HG03139 (cell line): ENCODE measurements around the gene RPS6KA6.
A peak's percentile ranks its signal among the peaks of the same experiment; 100 is the strongest.
"Not testable (repeated sequence)": the region's sequence is repeated elsewhere in the genome, so short reads cannot be mapped to it uniquely, and the experiment has no call there.

Source experiments
- ATAC-seq: cut with Tn5 transposase; IDR thresholded peaks from one replicate; pipeline ENCODE4 v1.9.1; 2021; ENCODE audit not compliant: unreplicated experiment

Gene RPS6KA6

DNA sequence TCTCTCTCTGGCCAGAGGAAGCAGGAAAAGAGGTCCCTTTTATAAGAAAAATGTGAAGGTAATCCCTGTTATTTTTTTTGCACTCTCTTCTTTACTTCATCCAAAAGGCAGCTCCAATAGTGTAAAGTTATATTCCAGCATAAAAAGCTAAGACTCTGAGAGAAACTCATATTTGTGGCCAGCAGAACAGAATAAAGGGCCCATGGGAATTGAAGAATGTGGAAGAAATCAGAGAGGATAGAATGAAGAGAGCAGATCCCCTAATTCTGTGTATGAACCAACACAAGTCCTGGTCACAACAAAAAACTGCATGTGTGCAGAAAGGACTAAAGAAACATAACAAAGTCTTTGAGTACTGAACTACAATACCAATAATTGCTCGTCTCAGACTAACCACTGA is 22.3 kb downstream of the RPS6KA6 start:
- ATAC-seq = no peak

DNA sequence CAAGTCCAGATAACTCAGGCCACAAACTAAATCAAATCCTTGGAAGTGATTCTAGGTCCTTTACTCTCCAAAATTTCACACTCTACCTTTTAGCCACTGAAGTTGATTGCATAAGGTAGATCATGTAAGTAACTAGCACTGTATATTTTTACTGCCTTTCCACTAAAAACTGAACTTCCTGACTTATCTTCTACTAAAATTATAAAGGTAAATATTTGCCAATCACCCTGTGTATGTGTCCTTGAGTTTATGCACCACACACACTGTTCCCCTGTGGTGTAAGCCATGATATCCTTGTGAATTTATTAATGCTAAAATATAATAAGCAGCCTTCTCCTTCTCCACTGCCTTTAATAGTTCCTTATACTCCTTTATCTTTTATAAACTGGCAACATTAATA is 25.6 kb downstream of the RPS6KA6 start:
- no peak for ATAC-seq

DNA sequence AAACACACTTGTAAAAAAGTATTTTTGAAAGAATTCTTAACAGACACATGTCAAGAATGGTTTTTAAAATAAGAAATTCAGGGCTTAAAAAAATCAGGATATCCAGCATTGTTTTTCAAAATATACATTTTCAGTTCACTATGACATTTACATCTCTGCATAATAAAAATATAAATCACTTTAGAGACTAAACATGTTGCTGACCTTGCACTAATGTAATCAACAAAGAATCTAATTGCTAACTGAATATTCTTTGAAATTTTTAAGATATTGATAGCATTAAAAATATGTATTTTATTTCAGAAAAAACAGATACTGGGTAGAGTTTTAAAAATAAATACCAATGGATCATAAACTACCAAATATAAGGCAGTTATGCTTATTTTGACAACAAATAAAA is 26.4 kb downstream of the RPS6KA6 start:
- no peak for ATAC-seq

DNA sequence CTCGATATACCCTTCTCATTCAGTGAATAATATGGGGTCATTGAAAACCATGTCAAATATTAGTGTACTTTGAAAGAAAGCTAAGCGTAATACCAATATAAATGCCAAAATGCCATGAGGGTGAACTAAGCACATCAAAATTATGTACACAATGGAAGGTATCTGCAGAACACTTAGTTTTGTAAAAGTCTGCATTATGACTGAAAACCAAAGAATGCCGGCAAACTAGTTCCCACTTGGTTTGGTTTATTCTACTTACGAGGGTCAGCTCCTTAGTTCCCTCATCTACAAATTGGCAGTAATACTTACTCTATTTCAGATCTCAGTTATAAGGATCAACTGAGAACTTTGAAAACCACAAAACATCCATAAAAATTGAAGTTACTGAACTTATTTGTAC is 27.3 kb downstream of the RPS6KA6 start:
- ATAC-seq = no peak

DNA sequence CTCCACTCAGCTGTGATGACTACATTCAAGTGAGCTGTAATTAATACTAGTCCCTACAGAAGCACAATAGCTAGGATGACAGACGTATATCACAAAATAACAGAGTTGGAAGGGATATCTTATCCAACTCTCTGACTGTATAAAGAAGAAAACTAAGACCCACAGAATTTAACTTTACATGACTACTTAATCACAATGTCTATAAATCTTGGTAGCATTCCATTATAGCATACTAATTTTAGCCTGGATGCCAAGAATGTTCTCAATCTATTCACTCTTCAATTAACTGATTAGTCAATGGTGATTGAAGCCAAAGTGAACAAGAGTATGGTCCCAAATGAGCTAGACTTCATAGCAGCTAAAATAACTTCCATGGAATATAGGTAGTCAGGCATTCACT is 31.2 kb downstream of the RPS6KA6 start:
- ATAC-seq = no peak

DNA sequence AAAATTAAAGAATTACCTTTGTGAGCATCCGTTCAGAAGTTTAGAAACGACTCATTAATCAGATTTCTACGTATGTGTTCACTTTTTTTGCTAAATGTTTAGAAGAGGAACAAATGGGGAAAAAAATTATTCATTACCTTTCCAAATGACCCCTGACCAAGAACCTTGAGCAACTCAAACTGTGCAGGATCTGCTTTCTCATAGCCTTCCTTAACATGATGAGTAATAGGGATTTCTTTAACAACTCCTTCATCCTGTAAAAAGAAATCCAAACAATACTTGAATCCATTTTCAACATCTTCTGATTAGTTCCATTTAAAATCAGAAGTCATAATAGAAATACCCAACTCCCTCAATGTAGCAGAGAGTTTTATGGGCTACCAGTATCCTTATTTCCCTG is 32.1 kb downstream of the RPS6KA6 start:
- no peak for ATAC-seq

DNA sequence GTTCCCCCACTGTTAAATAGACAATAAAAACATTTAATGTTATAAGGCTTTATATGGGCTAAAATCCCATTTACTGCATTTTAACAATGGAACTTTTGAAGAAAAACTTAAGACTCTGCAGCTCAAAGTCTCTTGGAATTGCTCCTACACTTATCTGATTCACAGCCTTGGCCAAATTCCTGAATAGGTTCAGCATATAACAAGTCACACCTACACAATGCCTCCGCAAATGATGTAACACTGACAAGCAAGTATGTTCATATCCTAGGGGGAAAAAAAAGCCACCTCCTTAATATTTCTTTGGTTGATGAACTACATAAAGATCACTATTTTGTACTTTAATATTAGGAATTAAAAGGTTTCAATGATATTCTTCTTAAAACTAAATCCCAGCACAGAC is 34.5 kb downstream of the RPS6KA6 start:
- no peak for ATAC-seq

DNA sequence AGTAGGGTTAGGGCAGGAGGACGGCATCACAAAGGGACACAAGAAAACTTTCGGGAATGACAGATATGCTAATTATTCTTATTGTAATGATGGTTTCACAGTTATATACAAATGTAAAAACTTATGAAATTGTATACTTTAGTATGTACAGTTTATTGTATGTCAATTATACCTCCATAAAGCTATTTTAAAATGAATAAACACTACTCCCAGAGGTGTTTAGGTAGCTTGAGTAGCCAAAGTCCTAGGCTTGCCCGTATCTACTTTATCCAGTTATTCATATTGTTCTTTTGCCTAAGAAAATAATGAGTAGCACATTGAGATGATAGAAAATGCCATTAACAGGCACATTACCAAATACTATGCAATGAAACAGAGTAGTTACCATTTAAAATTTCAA is 43.0 kb downstream of the RPS6KA6 start:
- ATAC-seq = no peak

DNA sequence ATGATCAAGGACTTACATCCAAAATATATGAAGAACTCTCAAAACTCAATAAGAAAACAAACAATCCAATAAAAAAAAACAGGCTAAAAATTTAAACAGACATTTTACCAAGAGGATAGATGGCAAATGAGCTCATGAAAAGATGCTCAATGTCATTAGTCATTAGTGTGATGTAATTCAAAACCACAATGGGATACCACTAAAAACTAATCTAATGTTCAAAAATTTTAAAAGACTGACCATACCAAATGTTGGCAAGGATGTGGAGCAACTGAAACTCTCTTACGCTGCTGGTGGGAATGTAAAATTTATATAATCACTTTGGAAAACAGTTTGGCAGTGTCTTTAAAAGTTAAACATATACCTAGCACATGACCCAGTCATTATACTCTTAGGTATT is 43.7 kb downstream of the RPS6KA6 start:
- ATAC-seq = no peak

DNA sequence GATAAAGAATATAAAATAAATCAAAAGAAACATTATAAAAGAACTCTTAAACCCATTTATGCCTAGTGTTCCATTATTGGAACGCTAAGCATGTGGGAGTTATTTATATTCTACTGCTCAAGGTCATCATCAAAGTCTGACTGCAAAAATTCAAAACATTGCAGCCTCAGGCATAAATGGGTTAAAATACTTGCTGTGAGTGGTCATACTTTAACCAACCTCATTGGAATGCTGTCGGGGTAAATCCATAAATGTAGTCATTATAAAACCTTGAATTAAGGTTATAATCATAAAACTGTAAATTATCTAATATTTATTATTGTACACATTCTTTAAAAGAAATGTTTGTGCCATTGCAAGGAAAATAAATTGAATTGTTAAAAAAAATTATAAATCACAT is 55.0 kb downstream of the RPS6KA6 start:
- ATAC-seq = no peak

DNA sequence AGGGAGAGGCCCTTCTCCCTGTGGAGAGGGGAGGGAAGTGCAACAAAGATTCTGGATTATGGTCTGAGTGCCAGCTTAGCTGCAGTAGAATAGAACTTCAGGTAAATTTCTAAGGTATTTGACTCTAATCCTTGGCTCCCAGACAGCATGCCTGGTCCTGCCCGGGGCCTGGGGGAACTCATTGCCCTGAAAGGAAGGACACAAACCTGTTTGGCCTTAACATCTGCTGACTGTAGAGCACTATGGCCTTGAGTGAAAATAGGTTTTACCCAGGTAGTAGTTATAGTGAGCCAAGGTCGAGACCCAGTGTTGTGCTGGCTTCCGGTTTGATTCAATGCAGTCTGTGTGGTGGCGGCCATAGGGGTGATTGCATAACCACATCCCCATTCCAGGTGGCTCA is 64.4 kb downstream of the RPS6KA6 start:
- ATAC-seq = no peak

DNA sequence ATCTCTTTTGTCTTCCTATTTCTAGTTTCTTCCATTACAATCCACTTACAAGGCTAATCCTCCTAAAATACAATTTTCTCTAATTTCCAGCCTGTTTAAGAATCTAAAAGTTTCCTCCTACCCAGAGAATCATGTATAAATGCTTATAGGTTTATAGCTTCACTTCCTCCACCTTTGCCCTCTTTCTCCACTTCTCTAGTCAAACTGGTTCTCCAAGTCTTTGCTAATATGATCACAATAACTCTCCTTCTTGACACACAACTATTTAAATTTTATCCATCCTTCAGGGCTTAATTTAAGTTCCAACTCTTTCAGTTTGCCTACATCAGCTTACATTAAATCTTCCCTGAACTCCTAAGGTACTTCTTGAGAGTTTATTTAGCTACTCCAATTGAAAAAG is 69.2 kb downstream of the RPS6KA6 start:
- ATAC-seq = no peak

DNA sequence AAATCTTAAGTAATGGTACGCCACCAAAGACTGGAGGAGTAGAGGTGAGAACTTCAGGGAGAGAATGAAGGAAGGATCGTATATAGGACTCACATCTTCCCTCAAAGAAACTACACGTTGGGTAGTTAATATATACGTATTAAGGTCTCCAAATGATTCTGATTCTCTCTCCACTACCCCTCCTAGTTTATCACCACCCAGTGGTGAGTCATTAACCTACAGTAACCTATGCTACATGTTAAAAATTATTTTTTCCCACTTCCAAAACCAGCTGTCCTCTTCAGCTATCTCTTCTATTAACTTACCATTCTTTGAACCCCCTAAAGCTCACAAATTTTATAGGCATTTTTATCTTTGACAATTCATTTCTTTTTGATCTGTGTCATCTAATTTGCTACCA is 69.7 kb downstream of the RPS6KA6 start:
- ATAC-seq = no peak

DNA sequence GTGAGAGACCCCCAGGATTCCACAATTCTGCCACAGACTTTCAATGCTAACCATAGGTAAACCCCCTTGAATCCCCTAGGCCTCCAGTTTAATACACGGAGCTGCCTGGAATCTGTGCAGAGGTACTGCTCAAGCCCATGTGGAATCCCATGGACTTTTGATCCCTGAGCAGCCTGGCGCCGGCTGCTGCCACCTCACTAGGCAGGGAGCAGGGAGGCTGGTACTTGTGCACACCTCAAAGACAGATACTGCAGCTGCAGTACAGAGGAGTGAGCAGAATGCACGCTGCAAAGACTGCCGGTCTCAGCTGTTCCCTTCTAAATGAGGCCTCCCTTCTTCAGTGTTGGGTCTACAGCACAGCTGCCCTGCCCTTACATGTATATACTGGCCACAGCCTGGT is 79.4 kb downstream of the RPS6KA6 start:
- ATAC-seq = no peak

DNA sequence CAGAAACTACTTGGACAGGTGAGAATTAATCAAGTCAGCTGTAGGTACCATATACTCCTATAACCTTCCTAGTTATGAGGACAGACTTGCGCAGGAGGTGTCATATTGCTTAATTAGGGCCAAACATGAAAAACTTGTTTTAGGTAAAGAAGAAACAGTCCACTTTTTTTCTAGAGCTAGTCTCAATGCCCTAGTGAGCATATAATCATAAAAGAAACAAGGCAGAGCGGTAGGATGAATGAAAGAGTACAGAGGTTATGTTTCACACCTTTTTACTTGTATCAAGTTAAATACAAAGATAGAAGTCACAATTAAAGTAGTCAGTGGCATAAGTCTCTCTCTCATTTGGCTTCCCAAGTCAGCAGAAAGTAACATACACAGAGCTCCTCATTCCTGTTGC is 88.9 kb downstream of the RPS6KA6 start:
- ATAC-seq = no peak

DNA sequence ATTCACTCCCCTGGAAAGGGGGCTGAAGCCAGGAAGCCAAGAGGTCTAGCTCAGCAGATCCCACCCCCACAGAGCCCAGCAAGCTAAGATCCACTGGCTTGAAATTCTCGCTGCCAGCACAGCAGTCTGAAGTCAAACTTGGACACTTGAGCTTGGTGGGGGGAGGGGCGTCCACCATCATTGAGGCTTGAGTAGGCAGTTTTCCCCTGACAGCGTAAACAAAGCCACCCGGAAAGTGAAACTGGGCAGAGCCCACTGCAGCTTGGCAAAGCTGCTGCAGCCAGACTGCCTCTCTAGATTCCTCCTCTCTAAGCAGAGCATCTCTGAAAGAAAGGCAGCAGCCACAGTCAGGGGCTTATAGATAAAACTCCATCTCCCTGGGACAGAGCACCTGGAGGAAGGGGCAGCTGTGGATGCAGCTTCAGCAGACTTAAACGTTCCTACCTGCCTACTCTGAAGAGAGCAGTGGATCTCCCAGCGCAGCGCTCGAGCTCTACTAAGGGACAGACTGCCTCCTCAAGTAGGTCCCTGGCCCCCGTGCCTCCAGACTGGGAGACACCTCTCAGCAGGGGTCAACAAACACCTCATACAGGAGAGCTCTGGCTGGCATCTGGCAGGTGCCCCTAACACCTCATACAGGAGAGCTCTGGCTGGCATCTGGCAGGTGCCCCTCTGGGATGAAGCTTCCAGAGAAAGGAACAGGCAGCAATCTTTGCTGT is 108.4 kb downstream of the RPS6KA6 start:
- ATAC-seq = not testable (repeated sequence)

DNA sequence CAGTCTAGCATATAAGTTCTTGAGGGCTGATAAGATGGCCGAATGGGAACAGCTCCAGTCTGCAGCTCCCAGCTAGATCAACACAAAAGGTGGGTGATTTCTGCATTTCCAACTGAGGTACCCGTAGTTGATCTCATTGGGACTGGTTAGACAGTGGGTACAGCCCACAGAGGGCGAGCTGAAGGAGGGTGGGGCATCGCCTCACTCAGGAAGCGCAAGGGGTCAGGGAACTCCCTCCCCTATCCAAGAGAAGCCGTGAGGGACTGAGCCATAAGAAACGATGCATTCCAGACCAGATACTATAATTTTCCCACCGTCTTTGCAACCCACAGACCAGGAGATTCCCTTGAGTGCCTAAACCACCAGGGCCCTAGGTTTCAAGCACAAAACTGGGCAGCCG is 109.0 kb downstream of the RPS6KA6 start:
- no peak for ATAC-seq

DNA sequence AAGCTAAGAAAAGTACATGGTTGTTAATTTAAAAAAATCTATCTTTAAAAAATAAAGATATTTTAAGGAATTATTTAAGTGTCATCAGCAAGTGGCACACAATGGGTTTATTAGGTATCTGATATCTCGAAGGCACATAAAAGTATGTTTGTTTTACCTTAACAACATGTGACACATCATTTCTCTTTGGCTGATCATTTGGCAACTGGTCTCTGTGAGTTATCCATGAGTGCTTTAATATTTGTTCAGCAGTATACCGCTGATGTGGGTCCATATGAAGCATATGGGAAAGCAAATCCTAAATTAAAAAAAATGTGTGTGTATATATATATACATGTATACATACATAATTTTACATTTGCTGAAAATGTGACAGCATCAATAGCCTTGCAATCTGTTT is 123.2 kb downstream of the RPS6KA6 start:
- no peak for ATAC-seq

DNA sequence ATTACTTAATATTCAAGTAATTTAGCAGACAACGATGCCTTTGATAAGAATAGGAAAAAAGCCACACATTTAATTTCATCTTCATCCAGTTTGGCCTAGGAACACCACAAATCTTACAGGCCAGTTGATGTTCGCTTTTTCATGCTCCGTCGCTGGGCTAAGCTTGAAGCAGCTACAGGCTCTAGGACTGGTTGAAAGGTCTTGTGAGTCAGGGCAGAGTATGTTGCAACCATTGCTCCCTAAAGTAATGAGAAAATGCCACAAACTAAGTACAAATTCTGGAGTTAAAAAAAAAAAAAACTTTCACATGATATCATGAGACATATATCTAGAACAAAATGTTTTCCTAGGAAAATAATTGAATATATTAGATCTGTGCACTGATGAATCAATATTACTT is 123.8 kb downstream of the RPS6KA6 start:
- no peak for ATAC-seq

DNA sequence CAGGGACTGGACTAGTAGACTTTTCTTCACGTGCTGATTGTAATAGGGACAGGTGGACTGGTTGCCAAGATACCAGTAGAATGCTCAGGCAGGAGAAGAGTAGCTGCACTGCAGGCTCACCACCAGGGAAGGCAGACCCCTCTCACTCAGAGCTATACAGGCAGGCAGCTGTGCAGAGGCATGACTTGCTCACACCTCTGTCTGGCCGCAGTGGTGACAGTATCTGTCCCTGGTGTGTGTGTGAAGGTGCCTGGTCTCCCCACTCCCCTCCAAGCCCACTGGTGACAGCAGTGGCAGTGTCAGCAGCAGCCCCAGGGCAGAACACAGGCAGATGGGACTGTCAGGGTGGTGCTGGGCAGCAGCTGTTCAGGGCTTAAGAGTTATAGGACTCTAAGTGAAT is 140.7 kb downstream of the RPS6KA6 start:
- no peak for ATAC-seq

DNA sequence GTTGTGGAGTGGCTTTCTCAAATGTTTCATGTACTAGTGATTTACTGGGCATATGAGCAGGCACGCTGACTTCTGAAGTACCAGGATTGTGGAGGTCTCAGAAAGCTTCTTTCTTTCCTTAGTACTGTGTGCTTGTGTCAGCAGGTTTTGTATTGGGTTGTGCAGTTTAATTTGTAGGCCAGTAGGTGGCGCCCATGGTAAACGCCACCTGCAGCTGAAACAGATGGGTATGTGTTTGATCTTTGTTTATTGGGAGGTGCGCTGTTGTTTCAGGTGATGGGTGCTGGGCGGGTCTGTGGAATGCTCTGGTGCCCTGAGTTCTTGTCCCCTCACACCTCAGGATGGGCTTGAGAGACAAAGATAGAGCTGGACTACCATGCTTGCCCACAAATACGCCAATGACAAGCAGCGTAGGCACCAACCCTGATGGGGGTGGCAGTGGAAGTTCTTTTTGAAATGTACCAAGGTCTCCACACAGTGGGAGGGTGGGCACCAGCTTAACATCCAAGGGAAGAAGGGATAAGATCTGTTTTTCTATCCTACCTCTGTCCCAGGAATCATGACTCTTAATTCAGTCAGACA is 141.5 kb downstream of the RPS6KA6 start:
- peak; percentile 56 for ATAC-seq

DNA sequence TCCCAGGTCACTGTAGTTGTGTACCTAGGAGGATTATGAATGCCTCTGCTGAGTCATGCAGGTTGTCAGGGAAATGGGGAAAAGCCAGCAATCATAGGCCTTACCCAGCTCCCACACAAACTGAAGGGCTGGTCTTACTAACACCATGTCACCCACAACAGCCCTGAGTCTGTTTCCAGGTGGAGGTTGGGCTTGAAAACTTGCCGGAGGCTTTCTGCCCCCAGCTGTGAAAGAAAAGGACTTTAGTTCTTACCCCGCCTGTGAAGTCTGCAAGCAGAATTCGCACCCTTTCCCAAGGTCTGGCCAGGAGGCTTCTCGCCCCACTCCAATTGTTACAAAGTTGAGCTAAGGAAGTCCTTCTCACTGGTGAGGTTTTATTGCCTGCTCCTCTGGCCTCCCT is 143.9 kb downstream of the RPS6KA6 start:
- ATAC-seq = no peak
